GM12875 (cell line): Measurements from ENCODE around the gene RABGAP1.

ENCODE experiments used
- H3K4me3 ChIP-seq: one replicate; pipeline ENCODE4 v1.5.1; 2011; ENCODE audit warnings: low read depth, low read length, control low read depth
- TF ChIP-seq, protein P1 (sequence below): IDR thresholded peaks from 2 replicates; pipeline ENCODE4 v1.5.1; 2011; ENCODE audit warnings: low read depth, mild to moderate bottlenecking, control low read depth, inconsistent platforms, low read length, moderate library complexity, borderline replicate concordance; ENCODE audit not compliant: insufficient read depth

The RABGAP1 gene

DNA sequence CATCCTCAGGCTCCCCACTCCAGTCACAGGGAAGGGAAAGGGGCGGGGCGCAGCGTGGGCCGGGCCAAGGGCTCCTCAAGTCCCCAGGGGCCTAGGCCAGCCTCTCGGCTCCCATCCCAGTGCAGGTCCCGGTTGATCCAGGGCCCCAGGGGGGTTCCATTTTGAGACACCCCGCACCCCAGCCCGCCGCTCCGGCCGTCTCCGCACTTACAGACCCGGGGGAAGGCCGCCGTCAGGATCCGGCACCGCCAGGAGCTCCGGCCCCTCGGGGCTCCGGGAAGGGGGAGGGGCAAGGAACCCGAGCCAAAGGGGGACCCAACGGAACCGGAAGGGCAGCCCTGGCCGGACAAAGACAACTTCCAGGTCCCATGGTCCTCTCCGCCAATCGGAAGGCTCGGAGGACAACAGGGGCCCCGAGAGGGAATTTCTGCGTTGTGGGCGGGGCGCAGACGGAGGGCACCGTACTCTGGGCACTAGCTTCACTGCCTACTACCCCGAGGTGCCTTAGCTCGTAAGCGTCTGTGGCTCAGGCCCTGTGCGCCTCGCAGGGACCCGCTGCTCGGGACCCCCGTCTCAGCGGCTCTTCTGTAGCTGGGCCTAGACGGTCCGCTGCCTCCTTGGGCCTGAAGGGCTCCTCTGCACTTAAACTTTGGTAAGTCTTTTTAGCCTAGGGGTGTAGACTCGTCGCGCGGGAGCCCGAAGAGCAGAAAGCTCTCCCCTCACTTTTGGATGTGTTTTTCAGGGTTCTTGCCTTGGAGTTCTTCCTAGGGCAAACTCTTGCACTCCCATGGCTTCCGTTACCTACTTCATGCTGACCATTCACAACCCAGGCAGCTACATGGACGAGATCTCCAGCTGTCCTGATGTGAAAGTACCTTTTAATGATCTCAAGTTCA lies 9.3 kb upstream of the RABGAP1 start, which contains the start of gene ZBTB26:
Gene ZBTB26, minus strand, starts transcription at position 287 of the 896 bp plus-strand sequence. CDS start 11,578 bp downstream, outside the sequence.
- H3K4me3 ChIP-seq = peak within 1 kb of the TSS; percentile 59

DNA sequence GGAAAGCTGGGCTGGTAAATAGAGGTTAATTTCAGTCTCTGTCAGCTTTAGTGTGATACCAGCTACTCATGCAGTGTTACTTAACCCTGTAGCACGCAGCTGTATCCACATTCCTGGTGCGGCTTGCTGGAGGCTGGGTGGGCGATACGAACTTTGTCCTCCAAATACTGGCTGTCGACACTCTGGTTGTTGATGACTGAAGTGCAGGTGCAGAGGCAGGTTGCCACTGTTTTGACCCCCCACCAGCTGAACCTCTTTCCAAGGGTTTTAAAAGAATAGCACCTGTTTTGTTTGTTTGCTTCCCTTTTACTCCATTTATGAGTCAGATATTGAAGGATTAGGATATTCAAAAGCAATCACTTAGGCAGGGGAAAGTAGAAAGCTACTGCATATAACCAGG lies 4.4 kb upstream of the RABGAP1 start:
- TF ChIP-seq, protein P1, sequence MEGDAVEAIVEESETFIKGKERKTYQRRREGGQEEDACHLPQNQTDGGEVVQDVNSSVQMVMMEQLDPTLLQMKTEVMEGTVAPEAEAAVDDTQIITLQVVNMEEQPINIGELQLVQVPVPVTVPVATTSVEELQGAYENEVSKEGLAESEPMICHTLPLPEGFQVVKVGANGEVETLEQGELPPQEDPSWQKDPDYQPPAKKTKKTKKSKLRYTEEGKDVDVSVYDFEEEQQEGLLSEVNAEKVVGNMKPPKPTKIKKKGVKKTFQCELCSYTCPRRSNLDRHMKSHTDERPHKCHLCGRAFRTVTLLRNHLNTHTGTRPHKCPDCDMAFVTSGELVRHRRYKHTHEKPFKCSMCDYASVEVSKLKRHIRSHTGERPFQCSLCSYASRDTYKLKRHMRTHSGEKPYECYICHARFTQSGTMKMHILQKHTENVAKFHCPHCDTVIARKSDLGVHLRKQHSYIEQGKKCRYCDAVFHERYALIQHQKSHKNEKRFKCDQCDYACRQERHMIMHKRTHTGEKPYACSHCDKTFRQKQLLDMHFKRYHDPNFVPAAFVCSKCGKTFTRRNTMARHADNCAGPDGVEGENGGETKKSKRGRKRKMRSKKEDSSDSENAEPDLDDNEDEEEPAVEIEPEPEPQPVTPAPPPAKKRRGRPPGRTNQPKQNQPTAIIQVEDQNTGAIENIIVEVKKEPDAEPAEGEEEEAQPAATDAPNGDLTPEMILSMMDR = no peak
- no peak overlapping the region for H3K4me3 ChIP-seq

More for the DNA sequence above, 9.3 kb upstream of the RABGAP1 start, which contains the start of gene ZBTB26:
- TF ChIP-seq, protein P1 = no peak

DNA sequence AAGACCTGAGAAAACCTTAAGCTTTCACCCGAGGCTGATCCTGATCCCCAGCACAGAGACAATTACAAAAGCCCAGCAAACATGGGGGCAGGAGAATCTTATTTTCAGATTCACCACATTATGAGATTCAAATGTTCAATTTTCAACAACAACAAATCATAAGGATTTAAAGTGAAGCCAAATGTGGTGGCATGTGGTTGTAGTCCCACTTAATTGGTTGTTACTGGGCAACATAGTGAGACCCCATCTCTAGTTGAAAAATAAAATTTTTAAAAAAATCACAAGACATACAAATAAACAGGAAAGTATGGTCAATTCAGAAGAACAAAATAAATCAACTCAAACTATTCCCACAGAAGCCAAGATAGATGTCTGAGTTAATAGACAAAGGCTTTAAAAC lies 3.9 kb upstream of the RABGAP1 start:
- TF ChIP-seq, protein P1 = no peak
- no peak overlapping the region for H3K4me3 ChIP-seq

DNA sequence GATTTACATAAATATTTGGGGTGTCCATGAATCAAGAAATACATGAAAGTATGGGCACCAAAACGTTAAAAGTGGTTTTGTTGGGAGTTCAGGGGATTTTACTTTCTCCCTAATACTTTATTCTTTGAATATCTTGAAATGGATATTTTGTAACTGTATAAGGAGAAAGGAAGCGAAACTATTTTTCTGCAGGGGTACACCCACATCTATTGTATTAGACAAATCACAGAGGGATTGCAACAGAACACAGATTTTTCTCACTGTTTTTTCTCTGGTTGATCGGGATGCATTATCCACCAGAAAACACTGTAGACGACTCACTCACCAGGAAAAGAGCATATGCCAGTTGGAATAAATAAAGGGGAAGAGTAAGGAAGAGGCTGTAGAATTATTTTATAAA lies 1.2 kb upstream of the RABGAP1 start:
- no peak overlapping the region for H3K4me3 ChIP-seq
- TF ChIP-seq, protein P1 = no peak

DNA sequence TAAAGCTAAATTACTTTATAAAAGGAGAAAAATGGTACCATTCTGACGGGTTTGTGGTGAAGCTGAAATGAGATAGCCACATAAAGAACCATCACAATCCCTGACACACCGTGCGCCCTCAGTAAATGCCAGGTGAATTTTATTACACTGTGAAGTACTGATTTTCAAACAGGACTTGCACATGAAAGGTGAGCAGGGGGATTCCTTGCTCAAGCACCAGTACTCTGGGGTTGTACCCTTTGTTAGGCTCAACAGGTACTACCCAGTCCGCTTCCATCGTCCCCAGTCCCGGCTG lies 419 bp upstream of the RABGAP1 start:
- TF ChIP-seq, protein P1 = no peak
- peak overlapping the region; percentile 23 for H3K4me3 ChIP-seq

DNA sequence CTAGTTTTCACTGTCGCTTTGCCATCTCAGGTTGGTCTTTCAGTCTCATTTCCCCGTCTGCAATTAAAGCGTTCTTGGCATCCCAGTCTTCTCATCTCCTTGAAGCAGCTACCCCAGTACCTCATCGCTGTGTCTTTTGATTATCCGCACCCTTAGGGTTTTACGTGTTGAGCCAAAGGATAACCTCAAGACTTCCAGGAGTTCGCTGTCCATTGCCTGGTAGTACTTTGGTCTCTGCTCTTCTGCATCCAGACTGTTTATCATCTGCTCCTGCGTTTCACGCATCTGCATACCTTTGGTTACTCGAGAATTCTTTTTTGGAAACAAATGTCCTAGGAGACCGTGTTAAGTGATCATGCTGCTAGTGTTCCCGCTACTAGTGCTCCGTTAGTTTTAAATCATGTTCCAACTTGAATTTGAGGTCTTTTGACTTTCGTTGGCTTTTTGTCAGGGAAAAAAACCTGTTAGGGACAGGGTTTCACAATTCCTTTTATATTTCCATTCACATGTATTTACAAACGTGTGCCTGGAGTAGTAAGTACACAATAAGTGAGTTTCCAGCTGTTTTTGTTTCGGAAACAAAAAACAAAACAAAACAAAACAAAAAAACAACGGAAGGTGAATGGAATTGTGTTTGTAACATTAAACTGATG lies 888 bp downstream of the RABGAP1 start:
- TF ChIP-seq, protein P1 = no peak
- H3K4me3 ChIP-seq = peak overlapping the region; percentile 76
